ENCODE measurements around the gene SLC22A2.

- TF ChIP-seq CTCF (IDR thresholded peaks at IDR 0.05): no peak
- TF ChIP-seq POLR2A (IDR thresholded peaks at IDR 0.05): no peak
These were observed 55.5 kb downstream of the SLC22A2 start for GRCh38 chr6:160203076-160203475.

All from lower leg skin (tissue), 3 donors.